Tibial nerve (tissue), 4 donors: ENCODE measurements around the gene ATP8A1. TPM values are rescaled to one million over a fixed set of nuclear protein-coding genes. Genes with fewer than 3 reads are reported as not detected.

Source experiments
- DNase-seq, 2 donors: peaks; one replicate each; pipeline ENCODE4 v3.0.0-alpha.2; 2019; ENCODE audit warnings: low spot score in 2 of 2
- H3K27ac ChIP-seq, 4 donors: fragments of 200-600 bp; sonication (generic) in 3 of 4; one replicate each; pipeline ENCODE4 v1.5.1; 2017 to 2019; ENCODE audit warnings: mild to moderate bottlenecking in 1 of 4
- H3K27me3 ChIP-seq, 2 donors: fragments of 200-600 bp; sonication (generic) in 1 of 2; one replicate each; pipeline versions ENCODE4 v1.5.1 to v1.6.0; 2017 to 2019
- H3K36me3 ChIP-seq, 3 donors: fragments of 200-600 bp; sonication (generic); one replicate each; pipeline ENCODE4 v1.5.1; 2018 to 2019
- H3K4me1 ChIP-seq, 4 donors: fragments of 200-600 bp; sonication (generic) in 3 of 4; one replicate each; pipeline ENCODE4 v1.5.1; 2017 to 2019
- H3K4me3 ChIP-seq, 4 donors: fragments of 200-600 bp; sonication (generic) in 3 of 4; one replicate each; pipeline ENCODE4 v1.5.1; 2017 to 2019; ENCODE audit warnings: mild to moderate bottlenecking in 1 of 4, moderate library complexity in 1 of 4
- H3K9me3 ChIP-seq, 4 donors: fragments of 200-600 bp; sonication (generic) in 3 of 4; one replicate each; pipeline ENCODE4 v1.5.1; 2017 to 2019
- EP300 ChIP-seq, 2 donors: sonication (generic); formaldehyde crosslinking; IDR thresholded peaks; one replicate each; pipeline ENCODE4 v1.6.1; 2017; ENCODE audit warnings: antibody characterized with exemption in 2 of 2, mild to moderate bottlenecking in 1 of 2
- POLR2A ChIP-seq, 2 donors: fragments of 450-650 bp; IDR thresholded peaks; one replicate each; pipeline ENCODE4 v1.6.1; 2017; ENCODE audit warnings: antibody characterized with exemption in 2 of 2, mild to moderate bottlenecking in 2 of 2, moderate library complexity in 2 of 2
- WGBS, 2 donors: methylation state at CpG; one replicate each; pipeline ENCODE4 v1.1.5; 2018; 5-methylcytosine and 5-hydroxymethylcytosine counted together
- total RNA-seq, 4 donors: library from RNA; depleted of rRNA; stranded (reverse); fragments of >200 nt; gene quantifications; one replicate each; pipeline ENCODE4 v1.1.0, GENCODE V29; 2016
- TF ChIP-seq, protein P1 (sequence below), 5 experiments: fragments of 200-600 bp in 3 of 5; fragments of 450-650 bp in 2 of 5; sonication (generic) in 3 of 5; IDR thresholded peaks; one replicate each; pipeline ENCODE4 v1.5.1; 2016 to 2019; ENCODE audit warnings: antibody characterized with exemption in 5 of 5, mild to moderate bottlenecking in 3 of 5, moderate library complexity in 2 of 5

The ATP8A1 gene
- total RNA-seq, 4 donors from 2014 or later = 57.9 to 79.7 (median 64.9) TPM

DNA sequence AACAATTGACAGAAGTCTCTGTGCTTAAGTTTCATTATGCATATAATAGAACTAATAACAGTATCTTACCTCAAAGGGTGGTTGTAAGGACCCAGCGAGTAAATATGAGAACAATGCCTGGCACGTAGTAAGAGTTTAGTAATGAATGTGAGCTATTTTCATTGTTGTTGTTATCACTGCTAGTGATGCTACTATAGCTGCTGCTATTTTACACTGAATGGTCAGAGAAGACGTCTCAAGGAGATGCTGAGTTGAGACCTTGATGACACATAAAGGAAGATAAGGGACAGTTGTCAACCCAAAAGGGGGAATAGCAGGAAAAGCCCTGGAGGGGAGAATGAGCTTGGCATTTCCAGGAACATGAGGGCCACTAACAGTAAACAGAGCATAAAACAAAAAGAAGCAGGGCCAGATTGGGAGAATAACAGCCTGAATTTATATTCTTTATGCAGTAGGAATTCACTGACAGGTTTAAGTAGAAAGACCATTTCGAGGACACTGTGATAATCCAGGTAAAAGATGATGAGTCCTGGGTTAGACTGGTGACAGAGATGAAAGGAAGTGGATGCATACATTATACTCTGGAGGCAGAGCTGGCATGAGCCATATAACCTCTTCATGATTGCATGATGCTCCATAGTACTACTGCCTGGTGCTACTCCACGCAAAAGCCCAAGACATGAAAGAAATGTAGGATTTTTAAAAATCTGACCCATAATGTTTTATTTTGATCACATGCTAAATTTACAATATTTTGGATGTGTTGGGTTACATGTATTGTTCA lies 23.1 kb downstream of the ATP8A1 start:
- peaks cover 0 to 28% (median 20%) of the 10 kb centered on the region in 4 donors for H3K4me1 ChIP-seq
- H3K9me3 ChIP-seq = no peaks in the 10 kb centered on the region
- no peaks in the 10 kb centered on the region for H3K27me3 ChIP-seq
- H3K4me3 ChIP-seq = no peak overlapping the region
- no peak for TF ChIP-seq POLR2A (IDR thresholded peaks at IDR 0.05)
- TF ChIP-seq, protein P1, sequence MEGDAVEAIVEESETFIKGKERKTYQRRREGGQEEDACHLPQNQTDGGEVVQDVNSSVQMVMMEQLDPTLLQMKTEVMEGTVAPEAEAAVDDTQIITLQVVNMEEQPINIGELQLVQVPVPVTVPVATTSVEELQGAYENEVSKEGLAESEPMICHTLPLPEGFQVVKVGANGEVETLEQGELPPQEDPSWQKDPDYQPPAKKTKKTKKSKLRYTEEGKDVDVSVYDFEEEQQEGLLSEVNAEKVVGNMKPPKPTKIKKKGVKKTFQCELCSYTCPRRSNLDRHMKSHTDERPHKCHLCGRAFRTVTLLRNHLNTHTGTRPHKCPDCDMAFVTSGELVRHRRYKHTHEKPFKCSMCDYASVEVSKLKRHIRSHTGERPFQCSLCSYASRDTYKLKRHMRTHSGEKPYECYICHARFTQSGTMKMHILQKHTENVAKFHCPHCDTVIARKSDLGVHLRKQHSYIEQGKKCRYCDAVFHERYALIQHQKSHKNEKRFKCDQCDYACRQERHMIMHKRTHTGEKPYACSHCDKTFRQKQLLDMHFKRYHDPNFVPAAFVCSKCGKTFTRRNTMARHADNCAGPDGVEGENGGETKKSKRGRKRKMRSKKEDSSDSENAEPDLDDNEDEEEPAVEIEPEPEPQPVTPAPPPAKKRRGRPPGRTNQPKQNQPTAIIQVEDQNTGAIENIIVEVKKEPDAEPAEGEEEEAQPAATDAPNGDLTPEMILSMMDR (IDR thresholded peaks at IDR 0.05) = no peak
- TF ChIP-seq EP300 (IDR thresholded peaks at IDR 0.05) = no peak
- H3K36me3 ChIP-seq = no peaks in the 10 kb centered on the region
- no peak overlapping the region for H3K27ac ChIP-seq
- DNase-seq = no peak
- WGBS, 2 donors = 63 to 64% methylated on average over 5 of the region's 5 CpGs

DNA sequence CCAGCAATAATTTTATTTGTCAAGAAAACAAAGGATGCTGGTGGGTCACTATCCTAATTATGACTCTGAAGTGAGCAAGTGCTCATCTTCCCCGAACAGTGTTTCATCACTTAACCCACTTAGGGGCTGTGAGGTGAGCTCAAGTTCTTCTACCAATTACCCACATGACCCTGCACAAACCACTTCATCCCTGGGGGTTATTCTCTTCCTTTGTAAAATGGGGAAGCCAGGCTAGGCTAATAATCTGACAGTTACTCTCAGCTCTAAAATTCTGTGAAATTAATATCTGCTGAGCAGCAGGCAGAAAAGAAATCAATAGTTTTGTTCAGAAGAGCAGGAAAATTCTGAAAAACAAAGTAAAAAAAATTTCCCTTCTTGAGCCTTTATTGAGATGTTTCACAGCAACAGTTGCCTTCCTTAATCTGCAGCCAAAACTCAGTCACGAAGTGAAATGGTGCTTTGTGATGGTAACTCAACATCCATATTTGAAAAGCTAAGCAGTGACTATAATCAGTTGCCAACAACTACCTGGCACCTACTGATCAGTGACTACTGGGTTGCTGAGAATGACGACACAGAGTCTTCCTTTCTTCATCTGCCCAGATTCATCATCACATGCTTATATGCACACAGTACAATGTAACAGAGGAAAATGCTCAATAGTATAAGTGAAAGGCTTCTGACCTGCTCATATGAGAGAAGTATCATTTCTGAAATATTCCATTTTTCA lies 24.1 kb downstream of the ATP8A1 start:
- 53 to 60% methylated on average over 3 of the region's 3 CpGs for WGBS, 2 donors
- H3K27ac ChIP-seq = peak overlapping the region in 1 of 4 donors; percentile 9
- H3K4me3 ChIP-seq = no peak overlapping the region
- no peaks in the 10 kb centered on the region for H3K9me3 ChIP-seq
- no peaks in the 10 kb centered on the region for H3K27me3 ChIP-seq
- DNase-seq = no peak
- no peaks in the 10 kb centered on the region for H3K36me3 ChIP-seq
- TF ChIP-seq POLR2A (IDR thresholded peaks at IDR 0.05) = no peak
- TF ChIP-seq EP300 (IDR thresholded peaks at IDR 0.05) = no peak
- TF ChIP-seq, protein P1 (IDR thresholded peaks at IDR 0.05) = no peak
- H3K4me1 ChIP-seq = peaks cover 0 to 32% (median 26%) of the 10 kb centered on the region in 4 donors

DNA sequence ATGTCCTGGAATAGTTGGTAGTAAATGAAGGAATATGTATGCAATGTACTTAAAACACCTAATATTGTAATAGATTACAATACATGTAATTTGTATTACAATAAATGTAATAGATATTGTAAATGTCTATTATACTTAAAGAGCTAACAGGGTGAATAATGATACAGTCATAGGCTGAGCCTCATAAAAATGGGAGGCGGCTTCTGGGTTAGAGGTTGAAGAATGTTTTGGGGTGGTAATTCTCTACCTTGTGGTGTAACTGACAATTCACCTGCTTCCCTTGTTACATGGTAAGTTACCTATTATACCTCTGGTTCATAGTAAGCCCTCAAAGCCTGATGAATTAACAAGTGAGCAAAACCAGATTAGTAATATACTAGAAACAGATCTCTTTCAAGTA lies 26.0 kb downstream of the ATP8A1 start:
- WGBS, 2 donors = 95 to 100% methylated on average over 1 of the region's 1 CpG
- Histone ChIP-seq H3K4me1 (peaks cover 0 to 49% (median 33%) of the 10 kb centered on the region in 4 donors), H3K27ac (no peak overlapping the region), H3K36me3 (no peaks in the 10 kb centered on the region), H3K9me3 (no peaks in the 10 kb centered on the region), H3K27me3 (no peaks in the 10 kb centered on the region), H3K4me3 (no peak overlapping the region)
- TF ChIP-seq, protein P1 (IDR thresholded peaks at IDR 0.05) = no peak
- no peak for TF ChIP-seq EP300 (IDR thresholded peaks at IDR 0.05)
- no peak for TF ChIP-seq POLR2A (IDR thresholded peaks at IDR 0.05)
- no peak for DNase-seq

DNA sequence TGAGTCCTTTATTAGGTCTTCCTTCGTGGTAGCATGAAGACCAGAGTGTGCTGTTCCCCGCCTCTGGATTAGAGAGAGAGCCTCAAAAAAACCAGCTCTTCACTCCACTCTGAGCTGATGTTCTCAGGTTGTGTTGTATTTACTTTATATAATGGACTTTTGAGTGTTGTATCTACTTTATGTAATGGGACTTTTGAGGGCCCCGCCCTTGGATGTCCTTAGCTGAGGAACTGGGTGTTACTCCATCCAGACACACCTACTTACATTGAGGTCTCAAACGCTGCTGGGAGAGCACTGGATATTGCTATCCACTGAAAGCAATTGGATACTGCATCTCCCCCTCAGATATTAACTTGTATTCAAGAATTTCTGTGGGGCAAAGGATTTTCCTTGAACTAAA lies 28.2 kb downstream of the ATP8A1 start:
- WGBS, 2 donors = 79 to 88% methylated on average over 4 of the region's 4 CpGs

More for the DNA sequence above, 28.2 kb downstream of the ATP8A1 start:
- Histone ChIP-seq H3K4me3 (no peak overlapping the region), H3K9me3 (no peaks in the 10 kb centered on the region), H3K4me1 (peaks cover 0 to 51% (median 30%) of the 10 kb centered on the region in 4 donors), H3K27me3 (no peaks in the 10 kb centered on the region), H3K27ac (peak overlapping the region in 1 of 4 donors; percentile 1), H3K36me3 (no peaks in the 10 kb centered on the region)
- TF ChIP-seq EP300 (IDR thresholded peaks at IDR 0.05) = no peak
- no peak for TF ChIP-seq POLR2A (IDR thresholded peaks at IDR 0.05)
- TF ChIP-seq, protein P1 (IDR thresholded peaks at IDR 0.05) = no peak
- peak in 1 of 2 donors; percentile 14 for DNase-seq
